A549 treated with AZD9567 at 1 μM for 4 hours (cell line): ENCODE data around the gene AMDHD1. TPM values are rescaled to one million over a fixed set of nuclear protein-coding genes. Genes with fewer than 3 reads are reported as not detected.

Experiments
- total RNA-seq: library from RNA; stranded (reverse); fragments of 200-300 nt; extraction: Qiagen RNA extraction; gene quantifications from 5 replicates; pipeline ENCODE4 v1.2.3, GENCODE V29; 2022; ENCODE audit not compliant: insufficient read depth

AMDHD1 gene
- 2.3 to 3.0 TPM (median 2.7 TPM) in 4 of 5 replicates, not detected in the other for total RNA-seq

DNA sequence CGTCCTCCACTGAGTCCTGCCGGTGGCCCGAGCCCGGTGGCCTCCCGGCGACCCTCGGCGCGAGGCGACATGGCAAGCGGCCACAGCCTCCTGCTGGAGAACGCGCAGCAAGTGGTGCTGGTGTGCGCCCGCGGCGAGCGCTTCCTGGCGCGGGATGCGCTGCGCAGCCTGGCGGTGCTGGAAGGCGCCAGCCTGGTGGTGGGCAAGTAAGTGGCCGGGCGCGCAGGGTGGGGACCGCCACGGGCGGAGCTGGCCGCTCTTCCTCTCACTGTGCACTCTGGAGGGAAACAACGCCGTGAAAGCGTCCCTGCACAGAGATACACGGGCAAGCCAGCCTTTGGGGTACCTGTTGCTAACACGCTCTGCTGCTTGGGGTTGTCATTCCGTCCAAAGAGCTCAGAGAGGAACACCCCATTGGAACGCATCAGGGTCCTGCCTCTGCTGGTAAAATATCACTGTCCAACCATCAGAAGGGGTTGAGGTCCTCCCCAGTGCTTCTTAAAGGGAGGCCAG lies at the start of gene AMDHD1:
Gene AMDHD1, plus strand, starts transcription at position 2 of the 513 bp plus-strand sequence. Its CDS starts 68 bp downstream, at position 70.

DNA sequence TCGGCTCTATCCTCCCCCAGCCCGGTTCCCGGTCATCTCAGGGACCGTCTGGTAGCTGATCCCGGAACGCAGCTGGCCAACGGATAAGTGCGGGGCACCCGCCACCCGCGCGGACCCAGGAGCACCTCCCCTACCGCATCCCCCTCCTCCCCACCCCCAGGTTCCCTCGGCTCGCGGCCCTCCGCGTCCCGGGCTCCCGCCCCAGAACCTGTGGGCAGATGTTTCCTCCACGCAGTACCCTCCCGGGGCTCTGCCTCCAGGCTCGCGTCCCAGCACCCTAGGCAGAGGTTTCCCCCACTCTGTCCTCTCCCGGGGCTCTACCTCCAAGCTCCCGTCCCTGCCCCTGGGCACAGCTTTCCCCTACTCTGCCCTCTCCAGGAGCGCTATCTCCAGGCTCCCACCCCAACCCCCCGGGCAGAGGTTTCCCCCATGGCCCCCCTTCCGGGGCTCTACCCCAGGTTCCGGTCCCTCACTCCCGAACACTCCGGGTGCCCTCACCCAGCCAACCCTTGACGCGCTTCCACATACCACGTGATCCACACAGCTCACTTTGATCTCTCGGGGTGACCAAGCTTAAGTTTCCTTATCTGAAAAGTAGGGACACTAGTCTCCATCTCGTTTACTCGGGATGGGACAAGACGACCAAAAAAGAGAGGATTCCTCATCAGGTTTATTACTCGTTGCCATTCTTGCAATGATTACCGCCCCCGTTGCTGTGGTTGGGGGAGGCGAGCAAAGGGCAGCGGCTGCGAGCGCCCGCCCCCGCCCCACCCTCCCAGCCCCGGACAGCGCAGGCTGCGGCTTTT lies 404 bp upstream of the AMDHD1 start, which contains the start of gene CCDC38:
Gene CCDC38, minus strand, starts transcription at position 91 of the 806 bp plus-strand sequence. CDS start 6,105 bp downstream, outside the sequence.

GRCh38 chr12:95996034-95996658 lies 53.0 kb downstream of the AMDHD1 start, which contains the start of gene HAL:
Gene HAL (minus strand): TSS chr12:95996344. CDS start chr12:95995910, 434 bp downstream.

Other genes with a start within 250 kb of the AMDHD1 start
- 39.5 to 48.6 TPM (median 42.5 TPM) in 5 replicates for gene NTN4, start 152.6 kb upstream of the AMDHD1 start, total RNA-seq
- gene SNRPF, start 84.4 kb upstream of the AMDHD1 start, total RNA-seq, result 114 to 172 TPM (median 121 TPM) in 5 replicates
- 0.07 to 0.76 TPM (median 0.10 TPM) in 5 replicates for gene CCDC38, start 717 bp upstream of the AMDHD1 start, total RNA-seq
- 0.28 to 0.54 TPM (median 0.40 TPM) in 4 of 5 replicates, not detected in the other for gene HAL, start 53.0 kb downstream of the AMDHD1 start, total RNA-seq
- gene LTA4H, start 92.3 kb downstream of the AMDHD1 start, total RNA-seq, result 96.4 to 136 TPM (median 102 TPM) in 5 replicates